Measurements from ENCODE around the gene HERC2.

Gene HERC2

DNA sequence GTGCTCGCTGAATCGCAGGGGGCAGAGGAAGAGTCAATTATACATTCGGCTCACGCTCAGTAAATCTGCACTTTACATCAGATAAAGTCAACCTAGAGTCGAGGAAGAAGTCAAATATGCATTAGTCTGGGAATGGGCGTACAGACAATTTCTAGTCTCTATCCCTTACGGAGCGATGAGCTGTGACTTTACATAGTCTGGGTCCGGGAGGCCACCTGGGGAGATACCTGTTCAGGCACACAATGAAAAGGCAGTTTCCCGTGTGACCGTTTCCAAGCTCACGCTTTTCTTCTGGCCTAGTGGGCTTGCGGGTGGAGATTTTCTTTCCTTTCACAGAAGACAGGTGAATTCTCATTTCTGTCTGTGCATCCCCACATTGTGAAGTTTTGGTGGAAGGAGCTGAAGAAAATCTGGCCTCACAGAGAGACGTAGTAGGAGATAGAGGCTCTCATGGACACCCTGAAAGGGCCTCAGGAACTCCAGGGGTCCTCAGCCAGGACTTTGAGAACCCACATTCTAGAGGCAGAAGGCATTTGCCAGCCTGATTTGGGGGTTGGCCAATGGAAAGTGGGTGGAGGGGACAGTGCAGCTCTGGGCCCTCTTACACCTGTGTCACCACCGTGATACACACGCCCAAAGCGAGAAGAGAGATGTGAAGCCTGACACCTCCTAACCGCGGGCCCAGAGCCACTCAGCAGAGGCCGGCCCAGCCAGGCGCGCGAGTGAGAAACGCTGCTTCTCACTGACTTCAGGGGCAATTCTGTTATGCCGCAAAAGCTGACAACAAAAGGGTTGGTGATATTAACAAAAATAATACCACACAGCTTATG is 212.1 kb downstream of the HERC2 start:
- no peak for DNase-seq

DNA sequence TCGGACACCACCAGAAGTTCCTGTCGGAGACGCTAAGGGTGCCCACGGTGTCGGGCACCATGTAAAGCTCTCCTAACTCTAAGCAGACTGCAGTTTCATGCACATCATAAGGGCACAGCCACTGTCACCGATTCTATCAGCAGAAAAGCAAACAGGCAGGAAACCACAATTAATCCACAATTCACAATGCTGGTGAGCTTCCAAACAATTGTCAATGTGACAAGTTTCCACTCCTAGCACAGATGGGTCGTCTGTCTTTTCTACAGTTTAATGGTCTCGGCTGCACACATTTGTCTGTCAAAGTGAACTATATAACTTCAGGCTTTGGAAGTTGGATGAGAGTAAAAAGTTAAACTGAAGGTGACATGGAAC is 214.1 kb downstream of the HERC2 start:
- no peak for DNase-seq

DNA sequence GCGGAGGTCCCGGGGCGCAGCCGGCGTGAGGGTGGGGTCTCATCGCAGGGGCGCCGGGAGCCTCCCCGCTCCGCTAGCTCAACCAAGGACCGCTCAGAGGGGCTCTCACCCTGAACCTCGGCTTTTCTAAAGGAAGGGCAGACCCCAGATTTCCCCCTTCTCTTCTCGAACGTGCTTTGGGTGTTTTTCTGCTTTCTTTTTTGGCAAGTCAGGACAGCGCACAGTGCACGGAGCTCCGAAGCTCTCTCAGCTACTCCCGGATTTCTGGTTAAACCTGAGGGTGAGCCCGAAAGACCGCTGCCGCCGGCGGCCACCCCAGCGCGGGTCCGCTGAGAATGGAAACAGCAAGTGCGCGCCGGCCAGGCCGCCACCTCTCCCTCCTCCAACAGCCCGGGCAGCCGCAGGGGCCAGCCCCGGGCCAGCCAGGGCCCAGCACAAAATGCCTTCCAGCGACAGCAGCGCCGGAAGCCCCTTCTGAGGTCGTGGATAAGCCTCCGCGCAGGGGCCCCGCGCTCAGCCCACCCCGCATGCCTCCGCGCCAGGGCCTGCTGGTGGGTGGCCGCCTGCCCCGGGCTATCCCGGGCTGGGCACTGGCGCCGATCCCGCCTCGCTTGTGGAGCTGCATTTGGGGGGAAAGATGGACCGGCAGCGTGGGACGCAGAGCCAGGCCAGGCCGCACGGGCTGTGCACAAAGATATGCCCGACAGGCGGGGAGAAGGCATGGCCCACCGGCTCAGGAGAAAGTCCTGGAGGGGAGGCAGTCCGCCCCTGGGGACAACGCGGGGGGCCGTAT is 214.7 kb downstream of the HERC2 start:
- no peak for DNase-seq

DNA sequence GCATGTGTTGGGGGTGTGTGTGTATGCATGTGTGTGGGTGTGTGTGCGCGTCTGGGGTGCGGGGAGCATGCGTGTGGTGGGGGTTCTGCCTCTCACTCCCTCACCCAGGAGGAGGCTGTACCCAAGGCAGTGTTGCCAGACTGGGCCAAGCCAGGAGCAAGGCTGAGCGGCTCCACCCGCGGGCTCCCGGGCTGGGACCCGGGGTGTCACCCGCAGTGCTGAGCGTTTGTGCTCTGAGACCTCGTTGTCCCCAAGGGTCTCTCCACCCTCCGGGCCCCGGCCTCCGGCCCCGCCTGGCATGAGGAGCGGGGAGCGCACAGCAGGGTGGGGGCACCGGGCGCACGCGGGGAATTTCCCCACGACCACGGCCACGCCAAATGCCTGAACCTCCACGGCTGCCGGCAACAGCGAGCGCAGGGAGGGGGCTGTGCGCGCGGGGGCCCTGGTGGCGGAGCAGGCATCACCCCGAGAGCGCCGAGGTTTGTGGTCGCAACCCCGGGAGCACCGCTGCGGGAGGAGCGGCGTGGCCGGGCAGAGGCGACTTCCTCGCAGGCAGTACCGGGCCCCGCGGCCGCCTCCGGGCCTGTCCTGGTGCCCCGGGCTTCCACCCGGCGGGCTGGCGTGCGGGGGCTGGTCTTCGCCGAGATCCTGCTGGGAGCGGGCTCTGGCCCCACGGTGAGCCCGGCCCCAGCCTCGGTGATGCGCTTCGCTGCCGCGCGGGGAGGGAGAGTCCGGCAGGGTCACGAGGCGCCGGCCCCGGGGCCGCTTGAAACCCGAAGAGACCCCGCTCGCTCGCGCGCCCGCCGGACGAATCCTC is 215.5 kb downstream of the HERC2 start:
- no peak for DNase-seq

DNA sequence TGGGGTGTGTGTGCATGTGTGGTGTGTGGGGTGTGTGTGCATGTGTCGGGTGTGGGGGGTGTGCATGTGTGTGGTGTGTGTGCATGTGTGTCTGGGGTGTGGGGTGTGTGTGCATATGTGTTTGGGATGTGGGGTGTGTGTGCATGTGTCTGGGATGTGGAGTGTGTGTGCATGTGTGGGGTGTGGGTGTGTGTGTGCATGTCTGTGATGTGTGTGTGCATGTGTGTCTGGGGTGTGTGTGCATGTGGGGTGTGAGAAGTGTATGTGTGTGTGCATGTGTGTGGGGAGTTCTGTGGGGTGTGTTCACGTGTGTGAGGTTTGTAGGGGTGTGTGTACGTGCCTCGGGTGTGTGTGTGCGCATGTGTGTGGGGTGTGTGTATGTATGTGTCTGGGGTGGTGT is 216.2 kb downstream of the HERC2 start:
- DNase-seq, result no peak

DNA sequence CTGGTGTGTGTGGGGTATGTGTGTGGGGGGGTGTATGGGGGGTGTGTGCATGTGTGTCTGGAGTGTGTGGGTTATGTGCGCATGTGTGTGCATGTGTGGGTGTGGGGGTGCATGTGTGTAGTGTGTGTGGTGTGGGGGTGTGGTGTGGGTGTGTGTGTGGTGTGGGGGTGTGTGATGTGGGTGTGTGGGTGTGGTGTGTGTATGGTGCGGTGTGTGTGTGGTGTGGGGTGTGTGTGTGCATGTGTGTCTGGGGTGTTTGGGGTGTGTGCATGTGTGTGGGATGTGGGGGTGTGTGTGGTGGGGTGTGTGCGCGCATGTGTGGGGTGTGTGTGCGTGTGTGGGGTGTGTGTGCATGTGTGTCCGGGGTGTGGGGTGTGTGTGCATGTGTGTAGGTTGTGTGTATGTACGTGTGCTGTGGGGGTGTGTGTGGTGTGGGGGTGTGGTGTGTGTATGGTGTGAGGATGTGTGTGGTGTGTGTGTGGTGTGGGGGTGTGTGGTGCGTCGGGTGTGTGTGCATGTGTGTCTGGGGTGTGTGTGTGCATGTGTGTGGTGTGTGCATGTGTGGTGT is 216.7 kb downstream of the HERC2 start:
- DNase-seq, result no peak

DNA sequence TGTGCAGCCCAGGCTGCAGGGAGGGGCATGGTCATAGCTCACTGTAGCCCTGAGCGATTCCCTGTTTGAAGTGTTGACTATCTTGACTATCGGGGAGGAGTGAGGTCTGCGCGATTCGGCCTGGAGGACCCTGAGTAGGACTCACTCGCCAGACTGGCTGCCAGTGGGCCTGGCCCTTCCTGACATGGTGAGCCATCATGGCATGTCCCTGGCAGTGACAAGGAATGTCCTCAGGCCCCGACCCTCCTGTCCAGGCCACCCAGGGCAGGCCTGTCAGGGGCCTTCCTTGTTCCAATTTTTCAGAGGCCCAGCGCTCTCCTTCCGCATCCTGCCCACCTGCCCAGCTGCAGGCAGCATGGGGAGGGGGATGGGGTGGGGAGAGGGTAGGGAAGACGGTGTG is 217.7 kb downstream of the HERC2 start:
- no peak for DNase-seq

DNA sequence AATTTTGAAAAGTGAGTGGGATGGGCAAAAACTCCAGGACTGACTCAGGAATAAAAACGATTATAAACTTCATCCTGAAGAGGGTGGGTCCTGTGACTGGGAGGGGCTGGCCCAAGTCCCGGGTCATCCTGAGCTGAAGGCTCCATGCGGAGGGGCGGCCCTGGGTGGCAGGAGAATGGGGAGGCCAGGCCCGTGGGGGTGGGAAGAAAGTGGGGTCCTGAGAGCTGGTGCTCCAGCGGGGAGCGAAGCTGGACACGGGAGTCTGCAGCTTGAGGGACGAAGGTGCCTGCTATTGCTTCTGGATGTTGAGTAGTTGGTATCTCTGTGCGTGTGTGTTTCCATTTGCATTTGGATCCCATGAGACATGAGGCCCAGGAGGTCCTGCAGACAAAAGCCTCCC is 218.1 kb downstream of the HERC2 start:
- no peak for DNase-seq

DNA sequence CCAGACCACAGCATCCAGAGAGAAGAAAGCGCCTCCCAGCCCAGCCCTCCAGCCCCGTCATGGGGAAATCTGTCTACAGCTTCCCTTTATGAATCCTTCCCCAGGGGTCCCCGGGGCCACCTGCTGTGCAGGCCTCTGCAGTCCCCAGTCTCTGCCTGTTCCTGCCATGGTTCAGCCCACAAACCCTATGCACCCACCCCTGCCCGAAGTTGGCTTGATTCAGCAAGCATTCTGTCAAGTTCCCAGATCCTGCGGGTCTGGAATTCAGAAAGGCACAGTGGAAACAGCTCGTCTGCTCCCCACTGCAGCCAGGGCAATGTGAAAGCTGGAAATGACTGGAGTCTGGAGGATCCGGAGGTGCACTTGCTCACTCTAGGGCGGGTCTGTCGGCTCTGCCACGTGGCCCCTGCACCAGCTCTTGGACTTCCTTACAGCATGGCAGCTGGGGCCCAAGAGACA is 220.0 kb downstream of the HERC2 start:
- no peak for DNase-seq

DNA sequence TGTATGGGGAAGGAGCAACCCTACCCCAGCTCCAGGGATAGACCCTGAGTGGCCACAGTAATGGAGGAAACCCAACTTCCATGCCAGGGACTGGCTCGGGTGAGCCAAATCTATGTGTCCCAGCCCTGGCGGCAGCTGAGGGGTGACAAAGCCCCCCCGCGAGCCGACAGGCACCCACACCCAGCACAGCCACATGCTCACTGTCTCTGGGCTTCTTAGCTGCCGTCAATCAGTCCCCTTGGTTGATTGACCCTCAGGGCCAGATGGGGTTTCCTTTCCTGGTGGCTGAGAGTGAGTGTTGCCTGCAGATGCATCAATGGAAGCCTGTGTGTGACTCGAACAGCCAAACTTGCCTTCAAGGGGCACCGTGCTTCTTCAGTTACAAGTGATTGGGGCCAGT is 220.8 kb downstream of the HERC2 start:
- DNase-seq, result no peak

DNA sequence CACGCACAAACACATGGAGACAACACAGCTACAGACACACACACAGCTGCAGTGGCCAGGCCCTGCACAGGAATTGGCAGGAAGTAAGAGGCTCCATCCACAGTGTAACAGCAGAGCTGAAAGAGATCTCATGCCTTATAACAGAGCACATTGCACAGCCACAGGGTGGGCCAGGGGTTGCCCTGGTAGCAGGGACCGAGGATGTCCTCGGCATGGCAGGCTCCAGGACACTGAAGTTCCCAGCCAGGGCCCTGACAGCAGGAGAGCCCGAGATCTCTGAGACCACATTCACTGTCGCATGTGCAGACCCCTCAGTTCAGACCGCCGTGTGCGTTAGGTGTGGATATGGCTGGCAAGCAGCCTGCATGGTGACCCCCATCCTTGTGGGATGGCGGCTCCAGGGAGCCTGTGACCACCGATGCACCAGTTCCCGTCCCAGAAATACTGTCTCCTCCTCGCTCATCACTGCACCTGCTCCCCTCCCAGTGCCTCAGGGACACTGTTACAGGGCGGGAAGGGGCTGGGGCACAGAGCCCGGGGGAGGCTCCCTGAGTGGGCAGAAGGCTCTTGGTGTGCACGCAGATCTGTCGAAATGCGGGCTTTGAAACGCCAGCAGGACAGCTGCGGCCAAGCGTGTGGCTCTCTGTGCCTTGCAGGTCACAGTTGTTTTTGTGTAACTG is 221.3 kb downstream of the HERC2 start:
- DNase-seq, result no peak

DNA sequence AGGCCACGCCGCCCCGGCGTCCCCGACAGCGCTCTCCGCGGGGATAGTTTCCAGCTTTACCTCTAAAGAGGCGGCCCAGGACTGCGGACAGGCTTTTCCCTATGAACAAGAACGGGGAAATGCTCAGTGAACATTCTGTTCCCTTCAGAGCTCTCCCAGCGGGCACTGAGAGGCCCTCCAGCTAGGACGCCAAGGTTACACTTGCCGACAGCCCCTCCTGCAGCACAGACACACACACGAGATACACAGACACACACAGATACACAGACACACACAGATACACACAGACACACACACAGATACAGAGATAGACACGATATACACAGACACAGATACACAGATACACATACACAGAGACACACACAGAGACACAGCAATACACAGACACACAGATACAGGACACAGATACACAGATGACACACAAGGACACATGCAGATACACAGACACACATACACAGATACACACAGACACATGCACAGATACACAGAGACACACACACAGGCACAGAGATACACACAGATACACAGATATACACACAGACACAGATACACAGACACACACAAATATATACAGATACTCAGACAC is 222.3 kb downstream of the HERC2 start:
- no peak for DNase-seq

DNA sequence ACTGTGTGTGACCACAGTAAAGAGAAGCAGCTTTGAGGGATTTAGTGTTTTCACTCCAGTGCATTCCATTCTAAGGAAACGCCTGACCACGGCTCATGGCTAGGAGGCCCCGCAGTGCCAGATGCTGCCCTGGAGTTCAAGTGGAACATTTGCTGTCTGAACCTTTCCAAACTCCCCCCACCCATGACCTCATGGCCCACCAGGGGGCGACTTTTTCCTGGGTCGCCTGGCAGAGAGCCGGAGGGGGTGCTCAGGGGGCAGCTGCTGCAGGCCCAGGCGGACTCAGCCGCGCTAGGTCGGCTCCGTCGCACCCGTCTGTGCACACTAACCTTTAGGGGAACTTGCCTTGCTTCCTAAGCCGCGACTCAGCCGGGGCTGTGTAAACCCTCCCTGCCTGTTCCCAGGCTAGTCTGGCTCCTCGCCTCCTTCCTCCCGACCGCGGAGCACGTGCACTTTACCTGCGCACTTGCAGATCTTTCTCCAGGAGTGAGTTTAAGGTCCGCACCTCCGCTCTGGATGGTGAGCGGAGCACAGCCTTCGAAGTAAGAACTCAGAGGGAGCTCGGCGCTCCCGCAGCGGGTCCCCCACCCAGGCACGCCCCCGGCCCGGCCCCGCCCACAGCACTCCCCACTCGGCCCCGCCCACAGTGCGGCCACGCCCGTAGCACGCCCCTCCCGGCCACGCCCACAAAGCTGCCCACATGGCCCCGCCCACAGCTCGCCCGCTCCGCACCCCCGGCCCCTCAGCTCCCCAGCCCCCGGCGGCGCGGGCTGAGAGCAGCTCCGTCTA is 223.0 kb downstream of the HERC2 start, which contains the start of gene OCA2:
Gene OCA2 (minus strand): TSS at position 550 of the 789 bp plus-strand sequence. CDS start 17,441 bp downstream, outside the sequence.
- DNase-seq, result peak in 1 of 2 donors; percentile 50

DNA sequence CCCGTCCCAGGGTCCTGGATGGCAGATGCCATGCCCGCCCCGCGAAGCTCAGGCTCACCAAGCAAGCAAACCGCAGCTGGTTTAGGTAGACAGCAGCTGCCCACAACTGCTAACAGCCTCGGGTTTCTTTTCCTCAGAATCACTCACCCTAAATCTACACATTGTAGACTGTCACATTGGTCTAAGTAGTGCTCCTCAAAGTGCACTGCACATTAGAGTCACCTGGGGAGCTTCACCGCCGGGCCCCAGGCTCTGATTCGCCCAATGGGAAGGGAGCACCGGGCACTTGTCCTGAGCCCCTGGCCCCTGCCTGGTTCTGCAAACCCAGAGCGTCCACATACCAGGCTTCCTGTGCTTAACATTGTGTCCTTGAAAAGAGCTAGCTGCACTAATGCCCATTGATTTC is 223.6 kb downstream of the HERC2 start:
- no peak for DNase-seq

DNA sequence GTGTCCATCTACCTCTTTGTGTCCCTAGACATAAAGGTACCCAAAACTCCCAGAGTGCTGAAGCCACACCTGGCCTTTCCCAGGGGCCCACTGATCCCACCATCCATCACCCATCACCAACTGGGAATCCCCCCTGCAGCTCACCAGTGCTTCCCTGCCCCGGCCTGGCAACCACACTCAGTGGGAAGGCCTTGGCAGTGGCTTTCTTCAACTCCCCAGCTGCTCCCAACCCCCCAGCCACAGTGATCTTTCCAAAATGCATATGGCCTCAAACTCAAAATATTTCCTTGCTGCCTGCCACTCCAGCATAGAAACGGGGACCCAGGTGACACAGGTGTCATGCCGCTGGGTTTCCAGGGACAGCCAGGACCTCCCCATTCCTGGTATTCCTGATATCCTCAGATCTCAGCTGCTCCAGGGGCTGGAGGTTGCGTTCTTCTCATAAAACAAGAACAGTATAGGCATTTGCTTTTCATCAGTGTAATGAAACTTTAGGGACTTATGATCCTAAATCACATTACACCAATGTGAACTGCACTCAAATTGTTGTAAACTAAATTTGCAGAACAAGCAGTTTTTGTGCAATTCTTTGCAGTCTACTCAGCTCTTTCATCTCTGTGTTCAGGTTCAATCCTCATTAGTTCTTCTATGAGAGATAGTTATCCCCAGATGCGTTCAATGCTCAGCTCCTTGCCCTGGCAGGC is 224.2 kb downstream of the HERC2 start:
- no peak for DNase-seq

DNA sequence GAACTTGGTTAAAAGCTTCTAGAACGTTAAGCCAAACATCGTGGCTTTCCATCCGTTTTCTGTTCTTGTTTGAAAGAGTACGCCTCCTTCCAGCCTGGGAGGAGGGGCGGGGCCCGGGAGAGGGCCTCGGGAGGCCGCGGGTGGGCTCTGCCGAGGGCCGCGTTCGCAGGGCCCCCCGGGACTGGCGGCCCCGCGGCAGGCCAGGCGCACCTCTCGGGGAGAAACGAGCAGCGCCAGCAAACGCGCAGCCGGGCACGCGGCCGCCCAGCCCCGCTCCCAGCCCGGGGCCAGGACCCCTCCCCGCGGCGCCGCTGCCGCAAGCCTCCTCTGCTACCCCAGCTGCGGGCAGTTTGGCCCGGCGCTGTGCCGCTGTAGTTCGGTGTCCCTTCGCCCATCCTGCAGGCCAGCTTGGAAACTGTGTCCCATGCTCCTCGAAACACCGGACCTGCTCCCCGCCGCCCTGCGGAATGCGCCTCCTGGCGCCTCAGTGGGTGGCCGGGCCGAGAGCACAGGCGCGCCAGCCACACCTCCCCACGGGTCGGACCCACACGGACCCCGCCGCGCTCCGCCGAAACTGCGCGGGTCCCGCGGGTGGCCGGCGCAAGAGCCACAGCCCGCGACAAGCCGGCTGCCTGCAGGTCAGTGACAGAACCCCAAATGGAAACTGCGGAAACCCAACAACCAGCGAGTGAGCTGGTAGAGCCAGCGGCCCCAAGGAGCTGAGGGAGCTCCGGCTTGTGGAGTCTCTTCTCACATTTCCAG is 225.1 kb downstream of the HERC2 start:
- no peak for DNase-seq

DNA sequence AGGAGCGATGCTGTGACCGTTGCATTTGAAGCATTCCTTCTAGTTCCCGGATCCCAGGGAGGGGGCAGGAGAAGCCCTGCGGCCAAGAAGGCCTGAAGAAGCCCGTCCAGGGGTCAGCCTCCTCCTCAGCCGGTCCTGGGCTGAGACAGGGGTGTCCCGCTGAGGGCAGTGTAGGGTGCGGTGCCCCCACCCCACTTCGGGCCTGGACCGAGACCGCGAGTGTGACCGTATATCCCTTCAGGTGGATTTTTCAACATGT is 225.6 kb downstream of the HERC2 start:
- DNase-seq, result no peak

DNA sequence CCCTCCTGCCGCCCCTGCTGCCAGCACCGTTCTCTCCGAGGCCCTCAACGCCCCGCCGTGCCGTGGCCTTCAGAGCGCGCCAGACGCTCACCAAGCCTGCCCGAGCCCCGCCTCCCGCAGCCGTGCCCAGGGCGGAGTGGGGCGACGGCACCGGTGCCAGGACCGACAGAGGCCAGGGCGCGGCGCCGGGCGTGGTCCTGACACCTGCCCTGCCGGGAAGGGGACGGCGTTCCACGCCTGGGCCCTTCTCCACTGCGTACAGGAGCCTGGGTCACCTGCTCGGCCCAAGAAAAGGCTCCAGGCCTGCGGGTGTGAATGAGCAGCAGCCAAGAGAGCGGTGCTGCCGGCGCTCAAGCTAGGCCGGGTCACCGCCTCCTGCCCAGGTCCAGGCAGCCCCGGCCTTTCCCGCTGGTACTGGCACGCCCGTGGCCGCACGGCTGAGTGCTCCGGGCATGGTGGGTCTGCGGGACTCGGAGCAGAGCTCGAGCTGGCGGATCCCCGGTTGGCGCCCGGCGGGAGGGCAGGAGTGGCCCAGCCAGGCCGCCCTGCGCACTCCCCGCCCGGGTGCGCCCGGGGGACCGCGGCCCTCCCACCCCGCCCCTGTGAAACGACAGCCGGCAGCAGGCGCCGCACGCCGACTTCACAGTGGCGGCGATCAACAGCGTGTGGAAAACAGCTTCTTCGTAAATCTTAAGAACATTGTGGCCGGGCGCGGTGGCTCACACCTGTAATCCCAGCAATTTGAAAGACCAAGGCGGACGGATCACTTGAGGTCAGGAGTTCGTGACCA is 227.1 kb downstream of the HERC2 start:
- DNase-seq, result no peak
